Measurements from ENCODE around the gene FAM20C.
"Not testable (repeated sequence)": the region's sequence is repeated elsewhere in the genome, so short reads cannot be mapped to it uniquely, and the experiment has no call there.

The FAM20C gene

DNA sequence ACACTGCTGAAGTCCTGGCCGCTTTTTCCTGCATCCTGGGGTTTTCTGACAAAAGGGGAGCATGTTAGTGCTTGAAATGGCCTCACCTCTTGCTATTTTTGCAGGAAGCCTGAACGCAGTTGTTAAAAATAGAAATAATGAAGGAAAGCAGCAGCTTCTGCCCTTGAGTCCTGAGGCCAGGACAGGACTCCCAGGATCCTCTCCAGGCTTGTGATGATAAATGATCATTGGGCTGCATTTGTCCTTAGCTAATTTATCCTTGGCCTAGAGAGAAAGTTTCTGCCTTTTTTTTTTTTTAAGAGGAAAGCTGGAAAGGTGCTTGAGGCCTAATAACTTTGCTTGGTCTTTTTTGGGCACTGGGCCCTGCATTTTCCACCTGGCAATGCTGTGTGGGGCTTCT lies 17.7 kb upstream of the FAM20C start:
- no peak for DNase-seq (ENCODE audit: low spot score)

GRCh38 chr7:175955-176354 lies 16.4 kb upstream of the FAM20C start:
- DNase-seq (ENCODE audit: low spot score) = no peak

DNA sequence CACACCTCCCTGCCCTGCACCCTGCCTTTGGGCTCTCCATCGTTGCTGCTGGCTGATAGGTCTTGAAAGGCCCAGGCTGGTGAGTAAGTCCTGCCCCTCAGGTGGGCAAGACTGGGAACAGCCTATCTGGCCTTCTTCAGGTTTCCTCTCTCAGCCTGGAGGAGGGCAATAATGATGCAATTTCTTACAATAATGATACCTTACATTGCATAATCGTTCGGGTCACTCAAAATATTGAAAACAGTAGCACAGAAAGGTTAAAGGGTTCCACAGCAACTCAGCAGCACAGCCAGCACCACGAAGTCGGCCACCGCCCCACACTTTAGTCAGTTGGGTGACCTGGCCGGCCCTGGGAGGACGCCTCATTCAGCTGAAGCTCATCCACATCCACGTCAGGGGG lies 16.0 kb upstream of the FAM20C start:
- DNase-seq (ENCODE audit: low spot score) = no peak

DNA sequence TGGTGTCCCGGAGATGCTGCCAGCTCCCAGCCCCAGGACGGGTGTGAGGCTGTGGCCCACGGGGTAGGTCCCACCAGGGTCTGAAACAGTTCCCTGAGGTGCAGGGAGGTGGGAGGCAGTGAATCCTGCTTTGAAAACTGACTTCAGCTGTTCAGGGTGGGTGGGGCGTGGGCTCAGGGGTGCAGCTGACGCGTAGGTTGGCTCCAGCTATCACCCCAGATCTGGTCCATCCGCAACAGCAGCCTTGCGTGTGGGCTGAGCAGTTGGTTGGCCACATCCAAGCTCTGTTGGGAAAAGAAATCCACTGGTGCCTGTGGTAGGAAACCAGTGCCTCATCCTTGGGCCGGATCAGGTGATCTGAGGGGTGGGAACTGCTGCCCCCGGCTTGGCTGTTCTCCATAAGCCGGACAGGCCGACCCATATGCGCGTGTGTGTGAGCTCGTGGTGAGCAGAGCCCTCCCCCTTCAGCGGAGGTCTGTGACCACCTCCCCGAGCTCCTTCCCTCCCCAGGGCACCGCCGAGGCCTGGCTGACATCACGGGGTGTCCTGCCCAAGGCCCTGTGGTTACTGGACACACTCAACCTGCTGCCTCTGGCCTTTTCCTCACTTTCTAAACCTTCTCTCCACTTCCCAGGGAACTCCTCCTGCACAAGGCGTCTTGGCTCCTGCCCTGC lies 15.4 kb upstream of the FAM20C start:
- no peak for DNase-seq (ENCODE audit: low spot score)

- DNase-seq (ENCODE audit: low spot score) = no peak
These were observed 13.9 kb upstream of the FAM20C start for GRCh38 chr7:178444-178843.

GRCh38 chr7:179209-179681 lies 13.1 kb upstream of the FAM20C start:
- DNase-seq (ENCODE audit: low spot score) = no peak

DNA sequence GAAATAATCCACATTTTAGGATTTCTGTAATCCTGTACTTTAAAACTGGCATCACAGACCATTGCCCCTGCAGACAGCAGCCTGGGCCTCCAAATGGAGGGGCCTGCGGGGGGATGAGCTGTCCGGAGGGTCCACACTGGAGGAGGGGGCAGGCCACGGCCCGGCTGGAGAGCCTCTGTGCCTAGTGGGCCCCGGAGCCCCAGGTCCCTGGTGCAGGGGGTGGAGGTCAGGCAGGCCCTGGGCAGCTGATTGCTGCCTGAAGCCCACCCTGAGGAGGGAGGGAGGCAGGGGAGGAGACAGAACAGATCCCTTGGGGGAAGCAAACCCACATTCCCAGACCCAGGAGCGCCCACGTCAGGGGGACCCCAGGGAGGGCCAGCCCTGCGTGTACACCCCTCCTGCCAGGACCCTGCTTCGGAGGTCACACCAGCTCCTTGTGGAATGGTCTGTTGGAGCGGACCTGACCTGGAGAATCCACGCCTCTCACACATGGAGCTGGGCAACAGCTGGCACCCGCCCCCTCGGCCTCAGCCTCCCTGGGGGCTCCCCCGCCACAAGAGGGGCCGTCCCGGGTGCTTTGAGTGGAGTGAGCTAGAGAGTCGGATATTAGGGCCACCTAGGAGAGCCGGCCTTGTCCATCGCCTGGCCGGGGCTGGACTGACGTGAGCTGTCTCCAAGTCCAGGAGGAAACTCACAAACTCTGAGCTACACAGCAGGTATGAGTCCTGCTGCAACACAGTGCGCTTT lies 12.2 kb upstream of the FAM20C start:
- no peak for DNase-seq (ENCODE audit: low spot score)

DNA sequence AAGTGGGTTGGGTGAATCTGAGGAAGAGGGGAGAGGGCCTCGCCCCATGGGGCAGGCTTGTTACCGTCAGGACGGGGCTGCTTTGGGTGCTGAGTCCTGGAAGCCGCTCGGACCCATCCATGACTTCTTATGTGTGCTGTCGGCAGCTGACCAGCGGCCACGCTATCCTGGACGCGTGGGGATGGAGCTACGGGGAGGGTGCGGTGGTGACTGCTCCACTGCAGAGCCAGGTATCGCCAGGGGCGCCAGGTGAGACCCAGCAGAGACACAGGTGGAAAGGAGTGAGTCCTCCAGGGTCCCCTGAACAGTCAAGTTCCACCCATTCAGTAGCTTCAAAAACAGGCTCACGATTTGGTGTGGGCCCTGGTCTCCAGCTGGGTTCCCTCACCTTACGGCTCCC lies 10.6 kb upstream of the FAM20C start:
- no peak for DNase-seq (ENCODE audit: low spot score)

GRCh38 chr7:182502-182901 lies 9.9 kb upstream of the FAM20C start:
- DNase-seq (ENCODE audit: low spot score) = not testable (repeated sequence)

- DNase-seq (ENCODE audit: low spot score) = no peak
These were observed 8.7 kb upstream of the FAM20C start for GRCh38 chr7:183496-184292.

- DNase-seq (ENCODE audit: low spot score) = no peak
These were observed 7.8 kb upstream of the FAM20C start for GRCh38 chr7:184294-185264.

DNA sequence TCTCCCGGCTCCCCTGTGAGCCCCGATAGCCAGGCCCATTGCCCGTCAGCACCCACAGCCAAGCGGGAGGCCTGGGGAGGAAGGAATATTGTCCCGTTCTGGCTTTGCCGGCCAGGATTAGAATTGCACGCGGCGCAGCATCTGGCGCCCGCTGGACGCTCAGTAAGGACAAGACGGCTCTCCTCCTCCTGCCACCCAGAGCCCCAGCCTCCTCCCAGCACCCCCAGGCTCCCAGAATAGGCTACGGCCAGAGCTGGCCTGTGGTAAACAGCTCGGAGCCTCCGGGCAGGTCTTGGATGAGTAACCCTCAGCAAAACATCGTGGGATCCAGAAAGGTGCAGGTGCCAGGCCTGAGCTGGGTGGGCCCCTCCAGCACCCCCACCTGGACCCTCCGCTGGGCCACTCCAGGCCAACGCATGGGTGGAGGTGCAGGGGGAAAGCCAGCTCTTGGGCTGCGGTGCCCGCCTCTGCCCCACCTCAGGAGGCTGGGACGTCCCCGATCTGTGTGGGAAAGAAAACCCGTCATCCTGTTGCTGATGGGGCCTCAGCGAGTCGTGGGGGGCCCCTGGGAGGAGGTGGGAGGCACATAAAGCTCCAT lies 5.8 kb upstream of the FAM20C start:
- no peak for DNase-seq (ENCODE audit: low spot score)

DNA sequence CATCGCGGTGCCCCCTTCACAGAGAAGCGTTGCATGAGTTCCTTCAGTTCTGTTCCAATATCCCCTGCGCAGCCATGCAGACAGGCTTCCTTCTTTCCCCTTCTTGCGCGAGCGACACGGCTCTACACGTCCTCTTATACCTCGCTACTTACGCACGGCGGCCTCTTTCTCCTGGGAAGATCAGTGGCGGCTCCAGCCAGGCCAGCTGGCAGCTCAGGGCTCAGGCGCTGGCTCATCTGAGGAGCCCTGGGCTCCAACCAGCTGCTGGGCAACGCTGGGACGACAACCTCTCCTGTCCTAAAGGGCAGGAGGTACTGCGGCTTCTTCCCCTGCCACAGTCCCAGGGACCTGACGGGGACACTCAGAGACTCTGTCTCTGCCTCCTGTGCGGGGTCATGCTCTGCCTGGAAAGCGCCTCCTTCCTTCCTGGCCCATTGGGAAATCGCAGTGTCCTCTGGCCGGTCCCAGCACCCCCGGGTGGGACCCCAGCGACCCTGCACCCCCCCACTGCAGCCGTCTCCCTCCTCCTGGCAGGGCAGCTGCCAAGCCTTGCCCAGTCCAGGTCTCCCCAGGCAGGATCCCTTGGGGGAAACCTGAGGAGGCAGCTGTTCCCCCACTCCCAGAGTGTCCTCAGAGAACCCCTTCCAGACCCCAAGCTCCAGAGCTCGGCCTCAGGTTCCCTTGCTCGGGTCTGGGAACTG lies 5.0 kb upstream of the FAM20C start:
- no peak for DNase-seq (ENCODE audit: low spot score)

GRCh38 chr7:188174-188573 lies 4.2 kb upstream of the FAM20C start:
- DNase-seq (ENCODE audit: low spot score) = no peak

- DNase-seq (ENCODE audit: low spot score) = no peak
These were observed 3.5 kb upstream of the FAM20C start for GRCh38 chr7:188727-189500.

DNA sequence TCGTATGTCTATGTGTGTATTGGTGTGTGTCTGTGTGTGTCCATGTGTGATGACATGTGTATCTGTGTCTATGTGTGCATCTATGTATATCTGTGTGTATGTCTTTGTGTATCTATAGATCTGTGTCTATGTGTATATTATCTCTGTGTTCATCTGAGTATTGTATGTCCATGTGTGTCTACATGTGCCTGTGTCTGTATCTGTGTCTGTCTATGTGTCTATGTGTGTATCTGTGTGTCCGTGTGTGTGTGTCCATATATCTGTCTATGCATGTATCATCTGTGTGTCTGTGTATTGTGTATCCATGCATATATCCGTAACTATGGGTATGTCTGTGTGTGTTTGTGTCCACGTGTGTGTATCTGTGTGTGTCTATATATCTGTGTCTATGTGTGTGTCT lies 2.7 kb upstream of the FAM20C start:
- DNase-seq (ENCODE audit: low spot score) = no peak

DNA sequence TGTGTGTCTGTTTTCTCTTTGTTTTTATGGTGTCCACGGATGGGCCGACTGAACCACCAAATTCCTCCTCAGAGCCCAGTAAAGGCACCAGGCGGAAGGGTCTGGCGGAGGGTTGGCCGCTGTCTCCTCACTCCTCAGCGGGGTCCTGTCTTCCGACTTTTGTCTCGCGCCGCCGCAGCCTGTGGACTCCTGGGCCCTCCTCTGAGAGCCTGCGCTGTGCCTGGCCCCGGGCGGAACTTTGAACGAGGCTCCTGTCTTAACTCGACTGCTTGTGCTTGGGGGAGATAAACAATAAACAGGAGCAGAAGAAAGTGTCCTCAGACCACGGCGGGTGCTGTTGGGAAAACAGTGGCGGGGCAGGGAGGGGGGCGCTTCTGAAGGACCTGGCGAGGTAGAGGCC lies 2.2 kb upstream of the FAM20C start:
- no peak for DNase-seq (ENCODE audit: low spot score)

DNA sequence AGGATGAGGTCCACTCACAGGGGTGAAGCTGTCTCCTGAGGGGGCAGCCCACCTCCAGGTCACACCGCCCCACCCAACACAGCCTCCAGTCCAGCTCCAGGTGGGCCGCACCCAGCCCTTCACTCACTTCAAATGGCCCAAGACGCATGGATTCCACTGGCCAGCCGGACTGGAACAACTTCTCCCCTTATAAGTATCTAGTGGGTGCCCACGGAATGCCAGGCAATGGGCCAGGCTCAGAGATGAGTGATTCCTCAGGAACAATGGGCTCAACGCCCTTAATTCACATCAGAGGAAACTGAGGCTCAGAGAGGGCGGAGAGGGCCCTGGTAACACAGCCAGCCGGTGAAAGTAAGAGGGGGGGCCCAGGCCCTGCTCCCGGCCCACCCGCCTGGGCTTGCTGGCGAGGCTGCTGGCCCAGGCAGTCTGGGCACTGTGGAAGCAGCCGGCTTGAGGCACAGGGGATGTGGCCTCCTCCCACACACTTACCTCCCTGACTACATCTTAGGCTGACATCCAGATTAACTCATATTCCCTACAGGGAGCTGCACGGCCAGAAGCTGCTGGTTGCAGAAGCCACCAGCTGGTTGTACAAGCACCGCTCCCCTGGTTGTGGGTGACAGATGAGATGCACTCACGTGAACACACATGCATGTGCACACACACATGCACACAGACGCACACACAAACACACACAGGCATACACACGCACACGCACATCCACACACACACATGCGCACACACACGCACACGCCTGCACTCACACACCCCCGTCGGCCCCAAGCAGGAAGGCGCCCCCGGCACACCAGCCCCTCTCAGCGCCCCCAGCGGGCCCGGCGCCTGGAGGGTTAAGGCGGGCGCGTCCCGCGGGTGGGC lies 1.0 kb upstream of the FAM20C start:
- DNase-seq (ENCODE audit: low spot score) = peak; percentile 62

Measured in HuH-7.5 (cell line).